ENCODE measurements around the gene MYOC.
A peak's percentile ranks its signal among the peaks of the same experiment; 100 is the strongest.

MYOC gene

DNA sequence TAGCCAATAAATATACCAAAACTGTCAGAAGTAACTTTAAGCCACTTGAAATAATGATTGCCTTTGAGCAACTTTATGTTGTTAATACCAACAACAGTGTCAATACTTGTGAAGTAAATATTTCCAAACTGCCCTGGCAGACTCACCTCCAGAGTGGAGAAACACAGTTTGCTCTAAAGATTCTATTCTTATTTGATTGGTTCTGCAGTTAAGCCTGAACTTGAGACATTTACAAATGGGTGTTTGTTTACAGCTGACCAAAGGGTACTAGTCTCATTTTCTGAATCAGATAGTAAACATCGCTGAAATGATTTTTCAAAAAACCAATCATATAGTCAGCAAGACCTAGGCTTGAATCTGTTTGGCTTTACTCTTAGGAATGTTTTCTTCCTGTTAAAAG lies 1.3 kb upstream of the MYOC start:
- H3K27ac ChIP-seq (ENCODE audit: low read depth, low read length) = peak overlapping the region; percentile 59
- peak overlapping the region in 1 of 5 donors; percentile 7 for H3K4me3 ChIP-seq (ENCODE audit: low read depth in 1 of 5, low read length in 5 of 5)

DNA sequence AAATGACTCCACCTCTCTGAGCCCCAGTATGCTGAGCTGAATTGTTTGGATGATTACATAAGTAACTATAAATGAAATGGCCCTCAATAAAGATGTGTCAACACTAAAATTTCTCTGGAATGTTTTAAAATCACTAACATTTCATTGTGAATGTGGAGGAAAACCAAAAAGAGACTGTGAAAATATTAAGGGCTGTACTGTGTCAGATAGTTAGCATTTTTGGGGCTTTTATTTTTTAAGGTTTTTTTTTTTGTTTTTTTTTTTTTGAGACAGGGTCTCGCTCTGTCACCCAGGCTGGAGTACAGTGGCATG lies 6.3 kb downstream of the MYOC start:
- H3K36me3 ChIP-seq (ENCODE audit: control insufficient read depth in 5 of 5, insufficient read depth in 5 of 5, low read length in 5 of 5) = no peaks in the 10 kb centered on the region
- no peak overlapping the region for H3K4me3 ChIP-seq (ENCODE audit: low read depth in 1 of 5, low read length in 5 of 5)
- no peaks in the 10 kb centered on the region for H3K9me3 ChIP-seq (ENCODE audit: control insufficient read depth in 5 of 5, low read length in 5 of 5)
- H3K27me3 ChIP-seq (ENCODE audit: control insufficient read depth in 5 of 5, insufficient read depth in 4 of 5, low read length in 5 of 5) = no peaks in the 10 kb centered on the region
- peak overlapping the region in 1 of 5 donors; percentile 3 for H3K9ac ChIP-seq (ENCODE audit: low read length in 5 of 5)
- H3K27ac ChIP-seq (ENCODE audit: low read depth, low read length) = peak overlapping the region; percentile 79
- peaks cover 9 to 25% (median 16%) of the 10 kb centered on the region in 5 donors for H3K4me1 ChIP-seq (ENCODE audit: control insufficient read depth in 5 of 5, insufficient read depth in 5 of 5, low read length in 5 of 5)

More for the DNA sequence above, 1.3 kb upstream of the MYOC start:
- no peaks in the 10 kb centered on the region for H3K27me3 ChIP-seq (ENCODE audit: control insufficient read depth in 5 of 5, insufficient read depth in 4 of 5, low read length in 5 of 5)
- peak overlapping the region in 3 of 5 donors; percentile 19 to 38 (median 27) for H3K9ac ChIP-seq (ENCODE audit: low read length in 5 of 5)
- H3K9me3 ChIP-seq (ENCODE audit: control insufficient read depth in 5 of 5, low read length in 5 of 5) = no peaks in the 10 kb centered on the region
- no peaks in the 10 kb centered on the region for H3K36me3 ChIP-seq (ENCODE audit: control insufficient read depth in 5 of 5, insufficient read depth in 5 of 5, low read length in 5 of 5)
- H3K4me1 ChIP-seq (ENCODE audit: control insufficient read depth in 5 of 5, insufficient read depth in 5 of 5, low read length in 5 of 5) = peaks cover 16 to 37% (median 28%) of the 10 kb centered on the region in 5 donors

DNA sequence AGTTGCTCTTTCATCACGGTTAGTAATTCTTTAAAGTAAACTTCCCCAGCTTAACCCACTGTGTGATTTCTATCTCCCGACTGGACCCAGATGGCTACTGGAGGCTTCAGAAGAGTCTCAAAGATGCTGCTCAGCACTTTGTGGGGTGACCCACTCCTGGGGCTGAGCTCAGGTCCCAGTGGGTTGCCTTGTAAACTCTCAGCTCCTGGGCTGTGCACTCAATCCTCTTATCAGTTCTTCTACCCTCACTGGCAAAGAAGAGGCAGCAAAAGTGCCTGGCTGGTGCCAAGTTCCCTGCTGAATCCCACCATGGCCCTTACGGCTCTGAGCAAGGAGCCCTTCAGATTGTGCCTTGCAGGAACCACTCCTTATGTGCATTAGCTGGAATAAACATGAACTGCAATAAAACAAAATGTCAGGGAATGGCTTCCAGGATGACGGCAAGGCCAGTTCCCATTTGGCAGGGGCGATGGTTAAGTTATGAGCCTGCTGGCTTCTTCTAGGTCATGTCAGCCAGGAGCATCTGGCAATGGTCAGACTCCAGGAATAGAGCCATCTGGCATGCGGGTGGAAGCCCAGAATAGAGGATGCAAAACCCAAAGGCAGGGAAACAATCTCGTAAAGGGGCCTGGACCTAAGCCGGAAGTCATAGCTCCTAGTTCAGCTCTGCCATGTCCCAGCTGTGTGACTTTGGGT lies 6.8 kb downstream of the MYOC start:
- Histone ChIP-seq H3K4me1 (ENCODE audit: control insufficient read depth in 5 of 5, insufficient read depth in 5 of 5, low read length in 5 of 5) (peaks cover 9 to 25% (median 16%) of the 10 kb centered on the region in 5 donors), H3K36me3 (ENCODE audit: control insufficient read depth in 5 of 5, insufficient read depth in 5 of 5, low read length in 5 of 5) (no peaks in the 10 kb centered on the region), H3K9me3 (ENCODE audit: control insufficient read depth in 5 of 5, low read length in 5 of 5) (no peaks in the 10 kb centered on the region), H3K27me3 (ENCODE audit: control insufficient read depth in 5 of 5, insufficient read depth in 4 of 5, low read length in 5 of 5) (no peaks in the 10 kb centered on the region), H3K9ac (ENCODE audit: low read length in 5 of 5) (peak overlapping the region in 1 of 5 donors; percentile 3), H3K4me3 (ENCODE audit: low read depth in 1 of 5, low read length in 5 of 5) (no peak overlapping the region), H3K27ac (ENCODE audit: low read depth, low read length) (peak overlapping the region; percentile 79)

DNA sequence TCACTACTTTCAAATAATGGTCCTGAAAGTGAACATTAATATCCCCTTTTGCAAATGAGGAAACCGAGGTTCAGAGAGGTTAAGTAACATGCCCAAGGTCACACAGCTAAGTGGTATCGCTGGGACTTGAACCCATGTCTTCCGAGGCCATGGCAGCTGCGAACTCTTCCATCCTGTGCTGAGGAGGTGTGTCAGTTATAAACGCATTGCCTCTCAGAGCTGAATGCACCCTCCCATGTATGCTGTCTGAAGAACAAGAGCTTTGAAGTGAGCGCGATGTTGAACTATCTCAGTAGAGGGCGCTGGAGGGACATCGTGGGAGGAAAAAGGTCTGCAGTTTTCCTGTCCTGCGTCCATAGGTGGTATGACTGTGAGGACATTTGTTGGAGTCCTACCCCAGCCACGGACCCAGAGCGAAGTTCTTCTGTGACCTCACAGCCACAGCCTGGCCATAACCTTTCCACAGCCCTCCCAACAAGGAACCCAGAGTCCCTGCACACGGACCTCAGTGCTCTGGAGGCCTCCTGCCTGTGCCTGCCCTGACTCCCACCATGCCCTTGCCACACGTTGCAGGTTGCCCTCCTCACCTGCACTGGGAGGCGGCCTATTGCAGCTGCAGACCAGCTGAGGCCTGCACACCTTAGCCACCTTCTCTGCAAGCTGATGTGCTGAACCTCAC lies 7.5 kb downstream of the MYOC start:
- Histone ChIP-seq H3K4me3 (ENCODE audit: low read depth in 1 of 5, low read length in 5 of 5) (peak overlapping the region in 1 of 5 donors; percentile 14), H3K36me3 (ENCODE audit: control insufficient read depth in 5 of 5, insufficient read depth in 5 of 5, low read length in 5 of 5) (no peaks in the 10 kb centered on the region), H3K9me3 (ENCODE audit: control insufficient read depth in 5 of 5, low read length in 5 of 5) (no peaks in the 10 kb centered on the region), H3K27me3 (ENCODE audit: control insufficient read depth in 5 of 5, insufficient read depth in 4 of 5, low read length in 5 of 5) (no peaks in the 10 kb centered on the region), H3K27ac (ENCODE audit: low read depth, low read length) (peak overlapping the region; percentile 79), H3K4me1 (ENCODE audit: control insufficient read depth in 5 of 5, insufficient read depth in 5 of 5, low read length in 5 of 5) (peaks cover 9 to 29% (median 16%) of the 10 kb centered on the region in 5 donors), H3K9ac (ENCODE audit: low read length in 5 of 5) (peak overlapping the region in 1 of 5 donors; percentile 2)

DNA sequence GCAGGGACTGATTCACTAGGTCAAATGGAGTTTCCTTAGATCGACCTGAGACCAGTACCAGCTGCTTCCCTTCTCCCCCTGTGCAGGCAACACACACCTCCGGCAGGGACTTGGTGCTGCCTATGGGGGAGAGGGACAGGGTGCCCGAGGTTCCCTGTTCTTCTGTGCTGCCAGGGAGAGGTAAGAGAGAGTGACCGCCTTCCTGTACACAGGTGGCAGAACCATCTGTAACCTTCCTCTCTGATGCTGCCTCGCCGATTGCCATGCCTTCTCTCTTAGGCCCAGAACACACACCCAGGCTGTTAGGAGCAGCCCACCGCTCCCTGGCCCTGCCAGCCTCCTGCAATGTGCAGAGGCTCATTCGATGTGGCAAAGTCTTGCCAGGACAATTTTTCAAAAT lies 9.3 kb downstream of the MYOC start:
- Histone ChIP-seq H3K9me3 (ENCODE audit: control insufficient read depth in 5 of 5, low read length in 5 of 5) (no peaks in the 10 kb centered on the region), H3K4me1 (ENCODE audit: control insufficient read depth in 5 of 5, insufficient read depth in 5 of 5, low read length in 5 of 5) (peaks cover 9 to 33% (median 17%) of the 10 kb centered on the region in 5 donors), H3K27me3 (ENCODE audit: control insufficient read depth in 5 of 5, insufficient read depth in 4 of 5, low read length in 5 of 5) (no peaks in the 10 kb centered on the region), H3K27ac (ENCODE audit: low read depth, low read length) (peak overlapping the region; percentile 78), H3K4me3 (ENCODE audit: low read depth in 1 of 5, low read length in 5 of 5) (no peak overlapping the region), H3K36me3 (ENCODE audit: control insufficient read depth in 5 of 5, insufficient read depth in 5 of 5, low read length in 5 of 5) (no peaks in the 10 kb centered on the region), H3K9ac (ENCODE audit: low read length in 5 of 5) (peak overlapping the region in 1 of 5 donors; percentile 20)

DNA sequence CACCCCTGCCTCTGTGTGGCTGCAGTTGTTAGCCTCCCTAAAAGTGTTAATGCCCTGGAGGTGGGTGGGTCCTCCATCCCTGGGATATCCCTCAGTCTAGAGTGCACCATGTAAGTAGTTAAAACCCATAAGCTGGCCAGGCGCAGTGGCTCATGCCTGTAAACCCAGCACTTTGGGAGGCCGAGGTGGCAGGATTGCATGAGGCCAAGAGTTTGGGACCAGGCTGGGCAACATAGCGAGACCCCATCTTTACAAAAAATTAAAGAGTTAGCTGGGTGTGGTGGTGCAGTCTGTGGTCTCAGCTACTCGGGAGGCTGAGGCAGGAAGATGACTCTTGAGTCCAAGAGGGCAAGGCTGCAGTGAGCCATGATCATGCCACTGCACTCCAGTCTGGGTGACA lies 10.3 kb downstream of the MYOC start:
- H3K27ac ChIP-seq (ENCODE audit: low read depth, low read length) = no peak overlapping the region
- no peaks in the 10 kb centered on the region for H3K9me3 ChIP-seq (ENCODE audit: control insufficient read depth in 5 of 5, low read length in 5 of 5)
- H3K27me3 ChIP-seq (ENCODE audit: control insufficient read depth in 5 of 5, insufficient read depth in 4 of 5, low read length in 5 of 5) = no peaks in the 10 kb centered on the region
- H3K9ac ChIP-seq (ENCODE audit: low read length in 5 of 5) = no peak overlapping the region
- H3K36me3 ChIP-seq (ENCODE audit: control insufficient read depth in 5 of 5, insufficient read depth in 5 of 5, low read length in 5 of 5) = no peaks in the 10 kb centered on the region
- H3K4me1 ChIP-seq (ENCODE audit: control insufficient read depth in 5 of 5, insufficient read depth in 5 of 5, low read length in 5 of 5) = peaks cover 9 to 35% (median 18%) of the 10 kb centered on the region in 5 donors
- H3K4me3 ChIP-seq (ENCODE audit: low read depth in 1 of 5, low read length in 5 of 5) = no peak overlapping the region

DNA sequence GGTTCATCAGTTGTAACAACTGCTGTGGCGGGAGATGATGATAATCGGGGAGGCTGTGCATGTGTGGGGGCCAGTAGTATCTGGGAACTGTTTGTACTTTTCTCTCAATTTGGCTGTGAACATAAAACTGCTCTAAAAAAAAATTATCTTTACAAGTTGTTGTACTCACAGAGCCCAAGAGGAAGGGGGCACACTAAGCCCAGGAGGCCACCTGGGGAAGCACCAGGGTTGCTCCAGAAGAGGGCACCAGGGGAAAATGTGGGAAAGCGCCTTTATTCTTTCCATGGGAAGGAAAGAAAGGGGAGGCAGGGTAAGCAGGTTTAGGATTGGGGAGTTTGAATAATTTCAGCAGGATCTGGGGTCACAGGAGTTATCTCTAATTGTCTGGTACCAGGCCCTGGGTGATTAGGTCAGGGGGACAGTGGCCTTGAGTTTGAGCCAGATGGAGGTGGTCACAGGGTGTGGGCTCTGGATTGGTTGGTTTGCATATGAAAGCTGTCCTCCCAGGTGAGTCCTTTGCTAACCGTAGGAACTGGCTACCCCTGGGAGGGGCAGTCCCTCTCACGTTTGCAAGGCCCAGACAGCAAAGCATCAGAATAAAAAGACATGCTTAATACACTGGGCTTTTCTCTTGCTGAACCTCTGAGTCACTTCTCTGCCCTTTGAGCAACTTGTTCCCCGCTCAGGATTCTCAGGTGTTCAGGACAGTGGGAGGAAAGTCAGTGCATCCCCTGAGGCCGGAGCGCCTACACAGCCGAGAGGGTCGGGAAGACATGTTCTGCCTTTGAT lies 11.2 kb downstream of the MYOC start:
- Histone ChIP-seq H3K36me3 (ENCODE audit: control insufficient read depth in 5 of 5, insufficient read depth in 5 of 5, low read length in 5 of 5) (no peaks in the 10 kb centered on the region), H3K9ac (ENCODE audit: low read length in 5 of 5) (no peak overlapping the region), H3K27me3 (ENCODE audit: control insufficient read depth in 5 of 5, insufficient read depth in 4 of 5, low read length in 5 of 5) (no peaks in the 10 kb centered on the region), H3K9me3 (ENCODE audit: control insufficient read depth in 5 of 5, low read length in 5 of 5) (no peaks in the 10 kb centered on the region), H3K27ac (ENCODE audit: low read depth, low read length) (no peak overlapping the region), H3K4me1 (ENCODE audit: control insufficient read depth in 5 of 5, insufficient read depth in 5 of 5, low read length in 5 of 5) (peaks cover 9 to 35% (median 18%) of the 10 kb centered on the region in 5 donors), H3K4me3 (ENCODE audit: low read depth in 1 of 5, low read length in 5 of 5) (no peak overlapping the region)

DNA sequence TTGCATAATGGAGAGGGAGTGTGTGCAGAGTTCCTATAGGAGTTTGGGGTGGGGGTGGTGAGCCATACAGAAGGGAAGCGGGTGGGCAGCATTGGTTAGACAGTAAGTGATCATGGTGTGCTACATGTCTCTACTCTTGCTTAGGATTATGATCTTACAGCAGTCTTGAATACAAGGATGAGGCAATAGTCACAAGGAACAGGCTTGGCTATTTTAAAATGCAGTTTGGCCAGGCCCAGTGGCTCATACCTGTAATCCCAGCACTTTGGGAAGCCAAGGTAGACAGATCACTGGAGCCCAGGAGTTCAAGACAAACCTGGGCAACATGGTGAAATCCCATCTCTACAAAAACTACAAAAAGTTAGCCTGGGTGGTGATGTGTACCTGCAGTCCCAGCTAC lies 12.3 kb downstream of the MYOC start:
- no peak overlapping the region for H3K4me3 ChIP-seq (ENCODE audit: low read depth in 1 of 5, low read length in 5 of 5)
- H3K36me3 ChIP-seq (ENCODE audit: control insufficient read depth in 5 of 5, insufficient read depth in 5 of 5, low read length in 5 of 5) = no peaks in the 10 kb centered on the region
- H3K9ac ChIP-seq (ENCODE audit: low read length in 5 of 5) = peak overlapping the region in 1 of 5 donors; percentile 39
- peaks cover 2 to 29% (median 10%) of the 10 kb centered on the region in 5 donors for H3K4me1 ChIP-seq (ENCODE audit: control insufficient read depth in 5 of 5, insufficient read depth in 5 of 5, low read length in 5 of 5)
- H3K27me3 ChIP-seq (ENCODE audit: control insufficient read depth in 5 of 5, insufficient read depth in 4 of 5, low read length in 5 of 5) = no peaks in the 10 kb centered on the region
- H3K9me3 ChIP-seq (ENCODE audit: control insufficient read depth in 5 of 5, low read length in 5 of 5) = no peaks in the 10 kb centered on the region
- no peak overlapping the region for H3K27ac ChIP-seq (ENCODE audit: low read depth, low read length)

DNA sequence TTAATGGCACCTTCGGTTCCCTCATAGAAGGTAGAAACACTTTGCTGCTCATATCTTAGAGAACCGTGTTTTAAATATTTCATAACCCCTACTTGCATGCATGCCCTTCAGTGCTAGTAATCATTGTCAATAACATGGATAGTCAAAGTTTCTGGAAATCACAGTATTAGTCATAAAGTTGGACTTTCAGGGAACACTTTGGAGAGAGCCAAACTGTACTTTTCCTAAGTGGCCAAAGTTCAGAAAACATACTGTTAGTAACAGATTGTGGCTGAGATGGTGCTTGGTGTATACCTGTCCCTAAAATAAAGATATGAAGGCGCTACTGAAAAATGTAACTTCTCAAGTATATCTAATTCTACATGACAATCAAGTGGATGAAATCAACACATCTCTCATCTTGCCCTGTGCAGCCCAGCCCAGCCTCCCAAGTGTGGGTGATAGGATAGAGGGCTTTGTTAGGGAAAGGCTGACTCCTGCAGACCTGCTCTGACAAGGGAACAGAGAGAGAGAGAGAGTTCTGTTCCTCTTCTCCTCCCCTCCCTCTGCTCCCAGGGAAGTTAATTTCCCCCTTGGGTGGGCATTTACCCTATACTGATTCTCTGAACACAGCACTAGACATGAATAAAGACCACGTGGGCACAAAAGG lies 14.4 kb downstream of the MYOC start:
- H3K4me3 ChIP-seq (ENCODE audit: low read depth in 1 of 5, low read length in 5 of 5) = no peak overlapping the region
- H3K9me3 ChIP-seq (ENCODE audit: control insufficient read depth in 5 of 5, low read length in 5 of 5) = no peaks in the 10 kb centered on the region
- H3K4me1 ChIP-seq (ENCODE audit: control insufficient read depth in 5 of 5, insufficient read depth in 5 of 5, low read length in 5 of 5) = peaks cover 0 to 12% (median 4%) of the 10 kb centered on the region in 5 donors
- H3K9ac ChIP-seq (ENCODE audit: low read length in 5 of 5) = peak overlapping the region in 1 of 5 donors; percentile 53
- H3K36me3 ChIP-seq (ENCODE audit: control insufficient read depth in 5 of 5, insufficient read depth in 5 of 5, low read length in 5 of 5) = no peaks in the 10 kb centered on the region
- H3K27me3 ChIP-seq (ENCODE audit: control insufficient read depth in 5 of 5, insufficient read depth in 4 of 5, low read length in 5 of 5) = no peaks in the 10 kb centered on the region
- H3K27ac ChIP-seq (ENCODE audit: low read depth, low read length) = peak overlapping the region; percentile 81

Measured in subcutaneous abdominal adipose tissue (tissue), 5 donors.